Parathyroid adenoma (tissue), 2 donors: ENCODE results near the gene SLC25A31.

ENCODE experiments used
- H2AFZ ChIP-seq: fragments of 300-600 bp; sonication (generic); one replicate; pipeline ENCODE4 v1.7.0; 2017; ENCODE audit warnings: antibody characterized with exemption, mild to moderate bottlenecking
- H3K27ac ChIP-seq: fragments of 300-600 bp; sonication (generic); one replicate; pipeline ENCODE4 v1.7.0; 2017
- H3K27me3 ChIP-seq: fragments of 300-600 bp; sonication (generic); one replicate; pipeline ENCODE4 v1.7.0; 2017; ENCODE audit warnings: low read length; ENCODE audit not compliant: control insufficient read depth, insufficient read depth
- H3K36me3 ChIP-seq: fragments of 300-600 bp; sonication (generic); one replicate; pipeline ENCODE4 v1.7.0; 2017; ENCODE audit warnings: low read length; ENCODE audit not compliant: control insufficient read depth, insufficient read depth
- H3K4me1 ChIP-seq: fragments of 300-600 bp; sonication (generic); one replicate; pipeline ENCODE4 v1.7.0; 2017; ENCODE audit warnings: control low read depth
- H3K4me2 ChIP-seq: fragments of 300-600 bp; sonication (generic); one replicate; pipeline ENCODE4 v1.7.0; 2017; ENCODE audit warnings: low read length
- H3K4me3 ChIP-seq: fragments of 300-600 bp; sonication (generic); one replicate; pipeline ENCODE4 v1.7.0; 2017; ENCODE audit warnings: low read depth, low read length
- H3K79me2 ChIP-seq: fragments of 300-600 bp; sonication (generic); one replicate; pipeline ENCODE4 v1.7.0; 2017; ENCODE audit warnings: control low read depth
- H3K9ac ChIP-seq: fragments of 300-600 bp; sonication (generic); one replicate; pipeline ENCODE4 v1.7.0; 2017; ENCODE audit warnings: mild to moderate bottlenecking
- H3K9me3 ChIP-seq: fragments of 300-600 bp; sonication (generic); one replicate; pipeline ENCODE4 v1.7.0; 2017; ENCODE audit warnings: low read length; ENCODE audit not compliant: control insufficient read depth
- TF ChIP-seq, protein P1 (sequence below): fragments of 300-600 bp; sonication (generic); IDR thresholded peaks from one replicate; pipeline ENCODE4 v1.7.0; 2017; ENCODE audit warnings: antibody characterized with exemption, mild to moderate bottlenecking
- donor health status: primary hyperparathyroidism.

The SLC25A31 gene

DNA sequence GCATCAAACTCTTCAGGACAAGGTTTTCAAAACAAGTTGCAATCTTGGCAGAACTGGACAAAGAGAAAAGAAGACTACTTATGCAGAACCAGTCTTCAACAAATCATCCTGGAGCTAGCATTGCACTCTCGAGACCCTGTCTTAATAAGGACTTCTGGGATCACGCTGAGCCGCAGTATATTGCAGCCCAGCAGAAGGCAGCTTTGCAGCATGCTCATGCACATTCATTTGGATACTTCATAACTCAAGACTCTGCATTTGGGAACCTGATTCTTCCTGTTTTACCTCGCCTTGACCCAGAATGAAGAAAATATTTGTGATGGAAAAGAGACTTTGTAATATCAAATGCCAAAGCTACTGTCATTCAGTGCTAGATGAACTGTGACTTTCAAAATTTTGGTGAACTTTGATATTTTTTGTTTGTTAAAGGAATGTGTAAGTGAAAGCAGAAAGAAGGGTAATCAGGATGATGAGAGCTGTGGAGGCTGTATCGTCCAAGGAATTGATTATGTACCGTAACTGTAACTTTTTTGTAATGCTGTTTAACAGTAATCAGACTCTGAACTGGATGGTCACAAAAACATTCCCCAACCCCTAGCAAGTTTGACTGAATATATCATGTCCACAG, 79.1 kb downstream of the SLC25A31 start:
- Histone ChIP-seq H3K9ac (no peak overlapping the region), H3K9me3 (no peaks in the 10 kb centered on the region), H3K79me2 (no peaks in the 10 kb centered on the region), H3K27me3 (no peaks in the 10 kb centered on the region), H3K27ac (no peak overlapping the region), H3K4me1 (no peaks in the 10 kb centered on the region), H3K36me3 (no peaks in the 10 kb centered on the region), H3K4me3 (no peak overlapping the region), H2AFZ (no peak overlapping the region), H3K4me2 (no peak overlapping the region)
- TF ChIP-seq, protein P1, sequence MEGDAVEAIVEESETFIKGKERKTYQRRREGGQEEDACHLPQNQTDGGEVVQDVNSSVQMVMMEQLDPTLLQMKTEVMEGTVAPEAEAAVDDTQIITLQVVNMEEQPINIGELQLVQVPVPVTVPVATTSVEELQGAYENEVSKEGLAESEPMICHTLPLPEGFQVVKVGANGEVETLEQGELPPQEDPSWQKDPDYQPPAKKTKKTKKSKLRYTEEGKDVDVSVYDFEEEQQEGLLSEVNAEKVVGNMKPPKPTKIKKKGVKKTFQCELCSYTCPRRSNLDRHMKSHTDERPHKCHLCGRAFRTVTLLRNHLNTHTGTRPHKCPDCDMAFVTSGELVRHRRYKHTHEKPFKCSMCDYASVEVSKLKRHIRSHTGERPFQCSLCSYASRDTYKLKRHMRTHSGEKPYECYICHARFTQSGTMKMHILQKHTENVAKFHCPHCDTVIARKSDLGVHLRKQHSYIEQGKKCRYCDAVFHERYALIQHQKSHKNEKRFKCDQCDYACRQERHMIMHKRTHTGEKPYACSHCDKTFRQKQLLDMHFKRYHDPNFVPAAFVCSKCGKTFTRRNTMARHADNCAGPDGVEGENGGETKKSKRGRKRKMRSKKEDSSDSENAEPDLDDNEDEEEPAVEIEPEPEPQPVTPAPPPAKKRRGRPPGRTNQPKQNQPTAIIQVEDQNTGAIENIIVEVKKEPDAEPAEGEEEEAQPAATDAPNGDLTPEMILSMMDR, result no peak

DNA sequence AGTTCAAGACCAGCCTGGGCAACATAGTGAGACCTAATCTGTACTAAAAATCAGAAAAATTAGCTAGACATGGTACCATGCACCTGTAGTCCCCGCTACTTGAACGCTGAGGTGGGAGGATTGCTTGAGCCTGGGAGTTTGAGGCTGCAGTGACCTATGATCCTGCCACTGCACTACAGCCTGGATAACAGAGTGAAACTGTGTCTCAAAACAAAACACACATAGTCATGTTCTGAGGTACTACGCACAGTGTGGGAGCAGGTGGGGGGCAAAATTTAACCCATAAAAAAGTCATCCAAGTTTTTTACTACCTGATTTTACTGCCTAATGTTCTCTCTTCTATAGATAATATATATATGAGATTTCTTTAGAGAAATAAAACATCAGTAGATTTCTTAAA, 80.4 kb downstream of the SLC25A31 start:
- Histone ChIP-seq H3K36me3 (no peaks in the 10 kb centered on the region), H3K27ac (no peak overlapping the region), H3K9ac (no peak overlapping the region), H2AFZ (no peak overlapping the region), H3K9me3 (no peaks in the 10 kb centered on the region), H3K4me2 (no peak overlapping the region), H3K79me2 (no peaks in the 10 kb centered on the region), H3K4me3 (no peak overlapping the region), H3K27me3 (no peaks in the 10 kb centered on the region), H3K4me1 (no peaks in the 10 kb centered on the region)
- TF ChIP-seq, protein P1, result no peak

DNA sequence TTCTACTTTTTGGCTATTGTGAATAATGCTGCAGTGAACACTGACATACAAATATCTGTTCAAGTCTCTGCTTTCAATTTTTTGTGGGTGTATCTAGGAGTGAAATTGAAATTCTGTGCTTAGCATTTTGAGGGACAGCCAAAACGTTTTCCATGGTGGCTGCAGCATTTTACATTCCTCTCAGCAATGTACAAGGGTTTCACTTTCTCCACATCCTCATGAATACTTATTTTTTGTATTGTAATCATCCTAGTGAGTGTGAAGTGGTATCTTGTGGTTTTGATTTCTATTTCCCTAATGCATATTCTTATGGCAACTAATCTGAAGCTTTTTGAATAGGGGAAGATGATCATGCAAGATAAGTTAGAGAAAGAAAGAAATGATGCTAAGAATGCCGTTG, 92.2 kb downstream of the SLC25A31 start:
- no peaks in the 10 kb centered on the region for H3K4me1 ChIP-seq
- H3K4me3 ChIP-seq, result no peak overlapping the region
- no peaks in the 10 kb centered on the region for H3K9me3 ChIP-seq
- no peak overlapping the region for H3K4me2 ChIP-seq
- no peak overlapping the region for H2AFZ ChIP-seq
- no peaks in the 10 kb centered on the region for H3K27me3 ChIP-seq
- H3K36me3 ChIP-seq, result no peaks in the 10 kb centered on the region
- H3K79me2 ChIP-seq, result no peaks in the 10 kb centered on the region
- TF ChIP-seq, protein P1, result no peak
- H3K9ac ChIP-seq, result no peak overlapping the region
- H3K27ac ChIP-seq, result no peak overlapping the region
